Calu3 (cell line): ENCODE data around the gene STAT6. TPM values are rescaled to one million over a fixed set of nuclear protein-coding genes. Genes with fewer than 3 reads are reported as not detected.

Experiments
- BruUV-seq: library from RNA; stranded (reverse); fragments of 400-500 nt; replicated peaks from 2 replicates; lab custom pipeline; 2021; lab: Mats Ljungman, UMichigan
- CTCF ChIA-PET: fragments of 300-600 bp; sonication (Branson Sonifier 250); formaldehyde crosslinking; loops from one replicate; lab custom pipeline; 2022; ENCODE audit warnings: antibody characterized with exemption; lab: Charles Lee
- DNase-seq: peaks from one replicate; pipeline ENCODE4 v3.0.0; 2022
- H3K27ac Mint-ChIP-seq: one replicate; pipeline ENCODE4 v1.8.0; 2022; ENCODE audit warnings: mixed read lengths; ENCODE audit not compliant: unreplicated experiment
- H3K27me3 Mint-ChIP-seq: one replicate; pipeline ENCODE4 v1.8.0; 2022; ENCODE audit warnings: mixed read lengths; ENCODE audit not compliant: unreplicated experiment
- H3K36me3 Mint-ChIP-seq: one replicate; pipeline ENCODE4 v1.8.0; 2022; ENCODE audit warnings: mild to moderate bottlenecking, moderate library complexity, mixed read lengths; ENCODE audit not compliant: insufficient read depth, unreplicated experiment
- H3K4me1 Mint-ChIP-seq: one replicate; pipeline ENCODE4 v1.8.0; 2022; ENCODE audit warnings: mild to moderate bottlenecking, low read depth, mixed read lengths; ENCODE audit not compliant: unreplicated experiment
- H3K4me3 Mint-ChIP-seq: one replicate; pipeline ENCODE4 v1.8.0; 2022; ENCODE audit warnings: mild to moderate bottlenecking, low read depth, moderate library complexity, mixed read lengths; ENCODE audit not compliant: unreplicated experiment
- H3K9me3 Mint-ChIP-seq: one replicate; pipeline ENCODE4 v1.8.0; 2022; ENCODE audit warnings: low read depth, mixed read lengths; ENCODE audit not compliant: unreplicated experiment
- intact Hi-C: fragments of 100-400 bp; cut with micrococcal nuclease; formaldehyde crosslinking; loops from one replicate; pipeline ENCODE4 v1.10.0; 2022; ENCODE audit not compliant: unreplicated experiment
- total RNA-seq: library from RNA; stranded (reverse); gene quantifications from 2 replicates; pipeline ENCODE4 v1.2.3, GENCODE V29; 2022
- TF ChIP-seq, protein P1 (sequence below): fragments of 200-600 bp; IDR thresholded peaks from one replicate; pipeline ENCODE4 v1.8.0; 2022; ENCODE audit warnings: antibody characterized with exemption; ENCODE audit not compliant: unreplicated experiment

Gene STAT6
- total RNA-seq, 1 experiment from 2014 or later, result 213 TPM

DNA sequence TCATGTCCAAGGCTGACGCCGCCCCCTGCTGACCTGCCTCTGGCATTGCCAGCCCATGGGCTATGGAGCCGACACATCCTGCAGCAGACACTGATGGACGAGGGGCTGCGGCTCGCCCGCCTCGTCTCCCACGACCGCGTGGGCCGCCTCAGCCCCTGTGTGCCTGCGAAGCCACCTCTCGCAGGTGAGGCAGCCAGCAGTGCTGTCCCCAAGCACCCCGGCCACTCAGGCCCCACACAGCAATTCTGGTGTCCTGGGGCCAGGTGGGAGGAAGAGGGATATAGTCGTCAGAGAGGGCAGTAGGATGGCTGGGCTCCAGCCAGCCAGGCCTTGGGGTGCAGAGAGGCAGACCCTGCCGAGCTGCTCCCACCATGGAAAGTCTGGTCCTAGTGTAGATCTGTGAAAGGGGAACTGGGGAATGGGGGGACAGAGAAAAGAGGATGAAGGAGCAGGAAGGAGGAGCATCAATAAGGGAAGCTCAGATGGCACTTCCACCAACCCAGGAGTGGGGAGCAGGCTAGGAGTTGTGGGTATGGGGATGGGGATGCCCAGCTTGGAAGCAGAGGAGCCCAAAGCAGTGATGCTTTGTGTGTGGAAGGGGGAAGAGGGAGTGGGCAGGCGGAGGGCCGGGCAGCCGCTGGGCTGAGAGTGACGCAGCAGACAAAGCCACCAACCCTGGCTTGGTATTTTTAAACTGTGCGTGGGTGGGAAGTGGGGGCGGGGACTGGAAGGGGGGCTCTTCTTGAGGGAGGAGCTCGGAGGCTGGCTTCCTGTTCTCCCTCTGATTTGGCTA lies 17.6 kb downstream of the STAT6 start:
- peak overlapping the region; percentile 41 for H3K4me3 Mint-ChIP-seq
- H3K27ac Mint-ChIP-seq, result peak overlapping the region; percentile 47
- peaks cover 91% of the 10 kb centered on the region for H3K36me3 Mint-ChIP-seq
- CTCF ChIA-PET, result interaction anchor here (0.7 to 2.3 kb wide), 5 partner anchors 15 to 83 kb away, joined by 3 to 21 read pairs (median 3); partner anchors contain the start of gene STAT6
- peak; percentile 78 for DNase-seq
- BruUV-seq, result no TSS peak
- H3K9me3 Mint-ChIP-seq, result no peaks in the 10 kb centered on the region
- TF ChIP-seq, protein P1, sequence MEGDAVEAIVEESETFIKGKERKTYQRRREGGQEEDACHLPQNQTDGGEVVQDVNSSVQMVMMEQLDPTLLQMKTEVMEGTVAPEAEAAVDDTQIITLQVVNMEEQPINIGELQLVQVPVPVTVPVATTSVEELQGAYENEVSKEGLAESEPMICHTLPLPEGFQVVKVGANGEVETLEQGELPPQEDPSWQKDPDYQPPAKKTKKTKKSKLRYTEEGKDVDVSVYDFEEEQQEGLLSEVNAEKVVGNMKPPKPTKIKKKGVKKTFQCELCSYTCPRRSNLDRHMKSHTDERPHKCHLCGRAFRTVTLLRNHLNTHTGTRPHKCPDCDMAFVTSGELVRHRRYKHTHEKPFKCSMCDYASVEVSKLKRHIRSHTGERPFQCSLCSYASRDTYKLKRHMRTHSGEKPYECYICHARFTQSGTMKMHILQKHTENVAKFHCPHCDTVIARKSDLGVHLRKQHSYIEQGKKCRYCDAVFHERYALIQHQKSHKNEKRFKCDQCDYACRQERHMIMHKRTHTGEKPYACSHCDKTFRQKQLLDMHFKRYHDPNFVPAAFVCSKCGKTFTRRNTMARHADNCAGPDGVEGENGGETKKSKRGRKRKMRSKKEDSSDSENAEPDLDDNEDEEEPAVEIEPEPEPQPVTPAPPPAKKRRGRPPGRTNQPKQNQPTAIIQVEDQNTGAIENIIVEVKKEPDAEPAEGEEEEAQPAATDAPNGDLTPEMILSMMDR, result peak; percentile 73
- no peaks in the 10 kb centered on the region for H3K27me3 Mint-ChIP-seq
- H3K4me1 Mint-ChIP-seq, result peaks cover 40% of the 10 kb centered on the region
- intact Hi-C loops, result loop anchor here (1.0 kb wide), 1 partner anchor 24 kb away; no protein-coding TSS in a partner anchor

DNA sequence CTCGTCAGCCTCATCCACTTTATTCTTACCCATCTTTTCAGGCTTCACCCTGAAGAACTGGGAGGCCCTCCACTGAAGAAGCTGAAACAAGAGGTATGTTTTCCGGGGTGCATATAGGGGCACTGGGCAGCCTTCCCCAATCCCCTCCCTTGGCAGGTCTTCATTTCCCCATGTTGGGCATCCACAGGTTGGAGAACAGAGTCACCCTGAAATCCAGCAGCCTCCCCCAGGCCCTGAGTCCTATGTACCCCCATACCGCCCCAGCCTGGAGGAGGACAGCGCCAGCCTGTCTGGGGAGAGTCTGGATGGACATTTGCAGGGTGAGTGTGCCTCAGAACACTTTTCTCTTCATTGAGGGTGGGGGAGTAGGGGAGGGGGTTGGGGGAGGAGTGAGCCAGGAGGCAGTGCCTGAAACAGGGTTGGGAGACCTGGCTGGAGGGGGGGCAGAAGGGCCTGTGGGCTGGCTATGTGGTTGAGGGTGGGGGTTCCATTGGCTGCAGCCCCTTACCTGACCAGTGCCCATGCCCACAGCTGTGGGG lies 18.2 kb downstream of the STAT6 start:
- H3K9me3 Mint-ChIP-seq, result no peaks in the 10 kb centered on the region
- H3K4me3 Mint-ChIP-seq, result peak overlapping the region; percentile 41
- no peaks in the 10 kb centered on the region for H3K27me3 Mint-ChIP-seq
- TF ChIP-seq, protein P1, result no peak
- no TSS peak for BruUV-seq
- peaks cover 46% of the 10 kb centered on the region for H3K4me1 Mint-ChIP-seq
- peaks cover 92% of the 10 kb centered on the region for H3K36me3 Mint-ChIP-seq
- H3K27ac Mint-ChIP-seq, result no peak overlapping the region
- CTCF ChIA-PET, result interaction anchor here (1.1 to 2.3 kb wide), 3 partner anchors 9 to 24 kb away, joined by 4 to 21 read pairs (median 15); partner anchors contain the start of gene STAT6
- intact Hi-C loops, result loop anchor here (1.0 kb wide), 1 partner anchor 24 kb away; no protein-coding TSS in a partner anchor
- DNase-seq, result no peak

- no peak overlapping the region for H3K27ac Mint-ChIP-seq
- CTCF ChIA-PET, result interaction anchor here (1.1 to 2.3 kb wide), 4 partner anchors 10 to 23 kb away, joined by 4 to 15 read pairs (median 5); partner anchors contain the start of genes NEMP1 and STAT6
- intact Hi-C loops, result no loop called here
- H3K4me3 Mint-ChIP-seq, result no peak overlapping the region
- H3K27me3 Mint-ChIP-seq, result no peaks in the 10 kb centered on the region
- H3K9me3 Mint-ChIP-seq, result no peaks in the 10 kb centered on the region
- peaks cover 48% of the 10 kb centered on the region for H3K4me1 Mint-ChIP-seq
- TF ChIP-seq, protein P1, result no peak
- no peak for DNase-seq
- H3K36me3 Mint-ChIP-seq, result peaks cover 92% of the 10 kb centered on the region
- BruUV-seq, result no TSS peak
These were observed 18.7 kb downstream of the STAT6 start for GRCh38 chr12:57092529-57092862.

DNA sequence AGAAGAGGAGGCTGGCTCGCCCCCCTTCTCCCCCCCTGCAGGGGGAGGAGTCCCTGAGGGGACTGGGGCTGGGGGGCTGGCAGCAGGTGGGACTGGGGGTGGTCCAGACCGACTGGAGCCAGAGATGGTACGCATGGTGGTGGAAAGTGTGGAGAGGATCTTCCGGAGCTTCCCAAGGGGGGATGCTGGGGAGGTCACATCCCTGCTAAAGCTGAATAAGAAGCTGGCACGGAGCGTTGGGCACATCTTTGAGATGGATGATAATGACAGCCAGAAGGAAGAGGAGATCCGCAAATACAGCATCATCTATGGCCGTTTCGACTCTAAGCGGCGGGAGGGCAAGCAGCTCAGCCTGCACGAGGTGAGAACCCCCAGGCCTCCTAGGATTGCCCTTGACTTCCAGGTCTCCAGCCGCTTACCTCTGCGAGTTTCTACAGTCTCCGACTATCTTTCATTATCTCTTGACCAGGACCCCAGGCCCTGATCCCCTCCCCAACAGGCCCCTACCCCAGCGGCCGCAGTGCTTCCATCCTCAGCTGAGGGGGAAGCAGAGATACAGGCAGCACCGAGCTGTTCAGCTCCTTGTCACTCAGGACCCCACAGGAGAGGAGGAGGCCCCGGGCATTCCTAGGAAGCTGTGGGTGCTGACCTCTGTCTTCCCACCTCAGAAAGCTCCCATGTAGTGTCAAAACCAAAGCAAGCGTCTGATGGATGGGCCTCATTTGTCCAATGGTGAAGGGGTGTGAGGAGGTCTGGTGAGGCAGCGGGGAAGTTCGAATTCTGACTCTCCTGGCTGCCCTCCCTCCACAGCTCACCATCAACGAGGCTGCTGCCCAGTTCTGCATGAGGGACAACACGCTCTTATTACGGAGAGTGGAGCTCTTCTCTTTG lies 19.3 kb downstream of the STAT6 start:
- H3K27ac Mint-ChIP-seq, result no peak overlapping the region
- no peaks in the 10 kb centered on the region for H3K9me3 Mint-ChIP-seq
- no peak overlapping the region for H3K4me3 Mint-ChIP-seq
- intact Hi-C loops, result no loop called here
- peaks cover 48% of the 10 kb centered on the region for H3K4me1 Mint-ChIP-seq
- no peak for DNase-seq
- peaks cover 94% of the 10 kb centered on the region for H3K36me3 Mint-ChIP-seq
- H3K27me3 Mint-ChIP-seq, result no peaks in the 10 kb centered on the region
- BruUV-seq, result no TSS peak
- TF ChIP-seq, protein P1, result no peak
- CTCF ChIA-PET, result interaction anchor here (1.1 to 2.3 kb wide), 4 partner anchors 11 to 22 kb away, joined by 4 to 15 read pairs (median 5); partner anchors contain the start of genes NEMP1 and STAT6
